ENCODE data around the gene STAP2.
"Not testable (repeated sequence)": the region's sequence is repeated elsewhere in the genome, so short reads cannot be mapped to it uniquely, and the experiment has no call there.

Gene STAP2

GRCh38 chr19:4358709-4359626 lies 20.3 kb upstream of the STAP2 start:
- no peak for DNase-seq (ENCODE audit: low read depth, low spot score)

GRCh38 chr19:4357921-4358326 lies 19.3 kb upstream of the STAP2 start:
- no peak for DNase-seq (ENCODE audit: low read depth, low spot score)

GRCh38 chr19:4357095-4357797 lies 18.6 kb upstream of the STAP2 start:
- DNase-seq (ENCODE audit: low read depth, low spot score) = no peak

- DNase-seq (ENCODE audit: low read depth, low spot score) = no peak
Observed at GRCh38 chr19:4354897-4355296, 16.3 kb upstream of the STAP2 start.

- no peak for DNase-seq (ENCODE audit: low read depth, low spot score)
Observed at GRCh38 chr19:4354282-4354681, 15.7 kb upstream of the STAP2 start.

- no peak for DNase-seq (ENCODE audit: low read depth, low spot score)
Observed at GRCh38 chr19:4352701-4353121, 14.1 kb upstream of the STAP2 start.

GRCh38 chr19:4350726-4351125 lies 12.1 kb upstream of the STAP2 start:
- no peak for DNase-seq (ENCODE audit: low read depth, low spot score)

- no peak for DNase-seq (ENCODE audit: low read depth, low spot score)
Observed at GRCh38 chr19:4350111-4350510, 11.5 kb upstream of the STAP2 start.

- not testable (repeated sequence) for DNase-seq (ENCODE audit: low read depth, low spot score)
Observed at GRCh38 chr19:4349225-4349624, 10.6 kb upstream of the STAP2 start.

GRCh38 chr19:4347521-4347920 lies 8.9 kb upstream of the STAP2 start:
- no peak for DNase-seq (ENCODE audit: low read depth, low spot score)

- no peak for DNase-seq (ENCODE audit: low read depth, low spot score)
Observed at GRCh38 chr19:4346020-4346383, 7.4 kb upstream of the STAP2 start.

GRCh38 chr19:4345342-4346019 lies 6.9 kb upstream of the STAP2 start:
- DNase-seq (ENCODE audit: low read depth, low spot score) = no peak

- no peak for DNase-seq (ENCODE audit: low read depth, low spot score)
Observed at GRCh38 chr19:4343370-4344307, 5.0 kb upstream of the STAP2 start, which contains the start of gene MPND. TSS of gene MPND (plus strand) at chr19:4343562. CDS start at chr19:4343594, 32 bp downstream.

- peak; percentile 99 for DNase-seq (ENCODE audit: low read depth, low spot score)
Observed at GRCh38 chr19:4342615-4343369, 4.2 kb upstream of the STAP2 start.

GRCh38 chr19:4342314-4342614 lies 3.6 kb upstream of the STAP2 start:
- DNase-seq (ENCODE audit: low read depth, low spot score) = no peak

GRCh38 chr19:4337906-4338440 lies 654 bp downstream of the STAP2 start:
- DNase-seq (ENCODE audit: low read depth, low spot score) = no peak

- no peak for DNase-seq (ENCODE audit: low read depth, low spot score)
Observed at GRCh38 chr19:4334929-4335570, 3.6 kb downstream of the STAP2 start.

GRCh38 chr19:4329858-4330257 lies 8.8 kb downstream of the STAP2 start:
- DNase-seq (ENCODE audit: low read depth, low spot score) = no peak

GRCh38 chr19:4328991-4329681 lies 9.5 kb downstream of the STAP2 start:
- not testable (repeated sequence) for DNase-seq (ENCODE audit: low read depth, low spot score)
